Measurements from ENCODE around the gene PRKN.

GRCh38 chr6:162722226-162722625, 5.3 kb downstream of the PRKN start:
- TF ChIP-seq CTCF (IDR thresholded peaks at IDR 0.05) (no peak), POLR2A (IDR thresholded peaks at IDR 0.05) (no peak)
